ENCODE results near the gene MAIP1.

The MAIP1 gene

GRCh38 chr2:199950396-199950795 lies 5.0 kb upstream of the MAIP1 start:
- DNase-seq (ENCODE audit: low read depth) = no peak

GRCh38 chr2:199951023-199951422 lies 4.4 kb upstream of the MAIP1 start:
- DNase-seq (ENCODE audit: low read depth) = no peak

GRCh38 chr2:199955007-199955338 lies 409 bp upstream of the MAIP1 start:
- no peak for DNase-seq (ENCODE audit: low read depth)

- no peak for DNase-seq (ENCODE audit: low read depth)
These were observed 639 bp downstream of the MAIP1 start for GRCh38 chr2:199956062-199956380.

- DNase-seq (ENCODE audit: low read depth) = no peak
These were observed 2.6 kb downstream of the MAIP1 start for GRCh38 chr2:199958014-199958413.

GRCh38 chr2:199962203-199962602 lies 6.8 kb downstream of the MAIP1 start:
- no peak for DNase-seq (ENCODE audit: low read depth)

- DNase-seq (ENCODE audit: low read depth) = no peak
These were observed 11.0 kb downstream of the MAIP1 start for GRCh38 chr2:199966405-199966804.

GRCh38 chr2:199966976-199967375 lies 11.6 kb downstream of the MAIP1 start:
- DNase-seq (ENCODE audit: low read depth) = no peak

GRCh38 chr2:199968126-199968525 lies 12.7 kb downstream of the MAIP1 start:
- DNase-seq (ENCODE audit: low read depth) = no peak

GRCh38 chr2:199972088-199972626 lies 16.8 kb downstream of the MAIP1 start:
- DNase-seq (ENCODE audit: low read depth) = no peak

GRCh38 chr2:199973703-199974102 lies 18.3 kb downstream of the MAIP1 start:
- DNase-seq (ENCODE audit: low read depth) = no peak

GRCh38 chr2:199975273-199975895 lies 20.0 kb downstream of the MAIP1 start:
- DNase-seq (ENCODE audit: low read depth) = no peak

- DNase-seq (ENCODE audit: low read depth) = no peak
These were observed 22.6 kb downstream of the MAIP1 start for GRCh38 chr2:199977984-199978415.

- DNase-seq (ENCODE audit: low read depth) = no peak
These were observed 24.0 kb downstream of the MAIP1 start for GRCh38 chr2:199979398-199979797.

GRCh38 chr2:199979832-199980628 lies 24.6 kb downstream of the MAIP1 start:
- no peak for DNase-seq (ENCODE audit: low read depth)

- DNase-seq (ENCODE audit: low read depth) = no peak
These were observed 26.9 kb downstream of the MAIP1 start for GRCh38 chr2:199982126-199982843.

- DNase-seq (ENCODE audit: low read depth) = no peak
These were observed 28.2 kb downstream of the MAIP1 start for GRCh38 chr2:199983534-199983933.

GRCh38 chr2:199984159-199984558 lies 28.8 kb downstream of the MAIP1 start:
- DNase-seq (ENCODE audit: low read depth) = no peak

GRCh38 chr2:199984755-199985154 lies 29.4 kb downstream of the MAIP1 start:
- no peak for DNase-seq (ENCODE audit: low read depth)

GRCh38 chr2:199985625-199986207 lies 30.3 kb downstream of the MAIP1 start:
- peak; percentile 80 for DNase-seq (ENCODE audit: low read depth)

GRCh38 chr2:199987586-199987985 lies 32.2 kb downstream of the MAIP1 start:
- DNase-seq (ENCODE audit: low read depth) = peak; percentile 69

- no peak for DNase-seq (ENCODE audit: low read depth)
These were observed 32.8 kb downstream of the MAIP1 start for GRCh38 chr2:199988151-199988550.

GRCh38 chr2:199989822-199990221 lies 34.4 kb downstream of the MAIP1 start:
- no peak for DNase-seq (ENCODE audit: low read depth)
